RKO (cell line): ENCODE measurements around the gene PHOX2B.

Source experiments
- DNase-seq: peaks from one replicate; pipeline ENCODE4 v3.0.0-alpha.2; 2016; ENCODE audit warnings: low spot score

The PHOX2B gene

GRCh38 chr4:41748571-41749475 lies at the start of gene PHOX2B:
TSS of gene PHOX2B (minus strand) at chr4:41748725. CDS start at chr4:41748610, 115 bp downstream.
- DNase-seq = no peak

GRCh38 chr4:41797260-41797659 lies 48.7 kb upstream of the PHOX2B start:
- no peak for DNase-seq

- no peak for DNase-seq
These were observed 48.2 kb upstream of the PHOX2B start for GRCh38 chr4:41796545-41797210.

GRCh38 chr4:41795796-41796385 lies 47.4 kb upstream of the PHOX2B start:
- no peak for DNase-seq

GRCh38 chr4:41792166-41792565 lies 43.6 kb upstream of the PHOX2B start:
- DNase-seq = no peak

- no peak for DNase-seq
These were observed 43.0 kb upstream of the PHOX2B start for GRCh38 chr4:41791557-41791956.

DNA sequence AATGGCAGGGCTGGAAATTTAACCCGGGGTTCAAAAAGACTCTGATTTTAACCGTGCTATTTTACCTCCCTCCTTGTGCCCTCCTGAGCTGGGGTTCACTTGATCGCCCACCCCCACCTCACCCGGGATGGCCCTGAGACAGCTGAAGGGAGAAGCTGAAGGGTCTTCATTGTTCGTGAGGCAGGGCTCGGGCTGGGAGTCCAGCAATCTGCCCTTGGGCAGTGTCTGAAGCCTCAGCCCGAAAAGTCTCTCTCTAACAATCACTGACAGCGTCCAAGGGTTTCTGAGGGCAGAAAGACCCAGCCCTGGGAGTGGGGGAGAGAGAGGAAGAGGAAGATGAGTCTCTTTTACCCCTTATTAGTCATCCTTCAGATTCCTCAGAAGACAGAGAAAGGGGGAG lies 39.4 kb upstream of the PHOX2B start:
- DNase-seq = no peak

- DNase-seq = no peak
These were observed 37.1 kb upstream of the PHOX2B start for GRCh38 chr4:41785665-41786064.

GRCh38 chr4:41784191-41784979 lies 35.9 kb upstream of the PHOX2B start:
- DNase-seq = no peak

GRCh38 chr4:41776466-41776865 lies 27.9 kb upstream of the PHOX2B start:
- no peak for DNase-seq

DNA sequence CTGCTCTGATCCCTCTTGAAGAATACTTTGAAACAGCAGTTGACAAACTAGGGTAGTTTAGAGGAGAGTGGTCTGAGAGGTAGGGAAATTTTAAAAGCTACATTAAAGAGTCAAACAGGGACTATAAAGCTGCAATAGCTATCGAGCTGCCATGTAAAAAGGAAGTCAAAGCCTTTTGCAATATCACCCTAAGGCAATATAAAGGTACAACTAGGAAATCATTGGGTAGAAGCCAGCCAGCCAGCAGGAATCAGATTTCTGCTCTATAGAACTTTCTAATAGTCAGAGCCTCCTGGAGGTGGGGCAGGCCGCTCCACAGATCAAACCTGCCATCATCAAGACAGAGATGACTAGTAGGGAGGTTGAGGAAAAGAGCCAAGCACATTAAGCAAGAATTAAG lies 15.2 kb upstream of the PHOX2B start:
- DNase-seq = no peak

DNA sequence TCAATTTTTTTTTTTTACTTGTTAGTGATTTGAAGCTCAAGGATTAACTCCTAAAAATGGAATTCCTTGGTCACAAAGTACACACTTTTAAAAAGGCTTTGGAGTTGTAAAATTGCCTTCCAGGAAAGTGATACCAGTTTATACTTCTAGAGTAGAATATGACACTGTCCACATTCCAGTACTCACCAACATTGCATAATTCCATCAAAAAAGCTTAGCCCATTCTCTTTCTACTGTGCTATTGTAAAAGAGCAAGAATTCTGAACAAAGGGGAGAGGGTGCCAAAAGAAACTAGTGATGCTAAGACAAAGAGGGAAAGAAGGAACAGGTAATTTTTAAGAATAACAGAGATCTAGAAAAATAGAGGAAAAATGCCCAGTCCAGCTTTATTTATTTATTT lies 10.4 kb upstream of the PHOX2B start:
- DNase-seq = no peak

GRCh38 chr4:41757521-41758156 lies 9.1 kb upstream of the PHOX2B start:
- DNase-seq = no peak

DNA sequence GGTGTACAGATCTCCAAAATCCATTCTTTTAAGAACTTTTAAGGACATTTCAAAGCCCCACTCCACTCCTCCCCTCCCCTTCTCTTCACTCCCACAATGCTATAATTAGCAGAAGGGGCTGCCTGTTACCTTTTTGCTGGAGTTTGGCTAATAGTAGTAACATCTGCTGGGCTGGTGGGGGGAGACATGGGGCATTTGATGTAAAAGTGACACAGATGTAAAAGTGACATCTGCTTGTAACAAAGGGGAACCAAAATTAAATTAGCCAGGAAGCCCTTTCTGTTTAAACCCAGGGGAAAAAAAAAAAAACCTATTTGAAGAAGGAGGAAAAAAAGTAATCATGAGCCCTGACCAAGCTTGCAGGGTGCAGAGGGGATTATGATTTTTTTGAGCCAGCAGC lies 5.4 kb upstream of the PHOX2B start:
- DNase-seq = no peak

- DNase-seq = no peak
These were observed 3.7 kb upstream of the PHOX2B start for GRCh38 chr4:41752081-41752836.

DNA sequence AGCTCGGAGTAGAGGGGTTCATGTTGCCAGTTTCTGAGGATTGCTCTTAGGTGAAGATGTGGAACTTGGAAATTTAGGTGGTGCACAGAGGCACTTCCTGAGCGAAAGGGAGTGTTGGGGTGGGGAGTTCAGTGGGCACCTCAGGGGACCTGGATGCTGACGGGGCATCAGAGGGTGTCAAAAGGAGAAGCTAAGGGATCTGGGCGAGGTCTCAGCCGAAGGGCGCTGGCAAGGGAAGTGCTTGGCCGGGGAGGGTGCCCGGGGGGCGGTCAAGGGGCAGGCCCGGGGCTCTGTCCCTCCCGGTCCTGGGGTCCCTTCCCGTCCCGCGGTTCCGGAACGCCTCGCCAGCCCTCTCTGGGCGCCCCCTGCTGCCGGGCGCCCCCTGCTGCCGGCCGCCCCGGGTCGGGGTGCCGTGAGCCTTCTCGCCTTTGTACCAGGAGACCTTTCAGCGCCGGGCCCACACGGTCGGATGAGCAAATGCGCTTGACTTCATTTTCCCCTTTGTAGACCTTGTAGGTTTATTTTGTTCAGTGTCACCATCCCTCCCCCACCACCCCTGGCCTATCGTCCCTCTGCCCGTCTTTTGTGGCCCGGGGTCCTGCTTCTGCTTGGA lies 3.0 kb upstream of the PHOX2B start:
- no peak for DNase-seq

DNA sequence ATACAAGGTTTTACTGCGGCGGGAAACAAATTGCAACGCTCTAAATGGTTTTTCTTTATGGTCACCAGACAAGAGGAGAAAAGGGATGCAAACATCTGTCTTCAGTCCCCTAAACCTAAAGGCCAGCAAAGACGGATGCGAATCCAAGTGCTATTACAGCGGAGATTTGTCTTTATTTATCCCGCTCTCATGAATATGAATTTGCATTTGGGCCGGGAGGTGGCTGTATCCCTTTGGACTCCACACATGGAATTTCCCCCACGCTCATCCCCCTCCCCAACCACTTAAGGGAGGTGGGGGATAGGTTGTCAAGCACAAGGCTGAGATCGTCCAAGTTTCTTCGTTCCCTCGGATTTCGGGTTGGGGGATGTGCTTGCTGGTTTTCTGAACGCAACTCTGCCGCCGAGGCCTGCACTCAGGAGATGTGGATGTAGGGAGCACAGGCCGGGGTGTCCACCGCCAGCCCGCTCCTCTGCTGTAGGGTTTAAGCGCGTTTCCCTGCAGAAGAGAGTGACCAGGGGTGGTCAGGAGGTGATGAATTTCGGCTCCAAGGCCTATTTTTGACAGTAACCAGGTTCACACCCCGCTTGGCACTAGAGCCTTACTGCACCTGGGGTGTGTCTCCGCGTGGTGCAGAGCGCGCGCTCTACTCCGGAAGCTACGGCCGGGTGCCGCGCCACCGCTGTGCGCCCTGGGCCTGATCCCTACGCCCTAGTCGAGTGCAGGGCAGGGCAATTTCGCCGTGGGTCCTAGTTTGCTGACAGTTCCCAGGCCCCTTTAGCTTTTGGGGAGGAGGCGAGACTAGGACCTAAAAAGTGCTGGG lies 2.3 kb upstream of the PHOX2B start:
- no peak for DNase-seq

GRCh38 chr4:41750121-41750625 lies 1.6 kb upstream of the PHOX2B start:
- no peak for DNase-seq

DNA sequence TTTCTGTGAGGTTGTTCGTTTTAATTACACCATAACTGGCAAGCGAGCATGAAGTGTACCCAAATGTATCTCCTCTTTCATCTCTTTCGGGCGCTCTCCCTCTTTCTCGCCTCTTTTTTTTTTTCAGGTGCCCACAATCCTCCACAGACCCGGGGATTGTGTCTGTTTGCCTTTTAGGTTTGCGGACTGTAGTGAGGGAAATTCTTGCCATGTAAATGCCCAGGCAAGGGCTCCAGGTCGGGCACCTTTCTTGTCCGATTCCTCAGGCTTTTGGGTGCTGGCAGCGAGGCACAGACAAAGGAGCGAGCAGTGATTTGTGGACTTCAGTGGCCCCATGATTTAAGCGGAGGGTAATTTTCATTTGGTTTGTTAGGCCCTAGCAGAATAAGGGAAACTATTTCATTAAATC lies 1.1 kb upstream of the PHOX2B start:
- no peak for DNase-seq
